GM23338 (cell line): ENCODE data around the gene VAPB. TPM values are rescaled to one million over a fixed set of nuclear protein-coding genes. Genes with fewer than 3 reads are reported as not detected.

Experiments
- ATAC-seq: fragments of 200-7000 bp; cut with Tn5 transposase; 3 replicates; pipeline ENCODE4 v1.9.1; 2020
- DNase-seq: peaks from one replicate; pipeline ENCODE4 v3.0.0-alpha.2; 2015; ENCODE audit warnings: low spot score
- H2AFZ ChIP-seq: fragments of 200-600 bp; sonication (generic); 2 replicates; pipeline ENCODE4 v1.8.0; 2016; ENCODE audit warnings: antibody characterized with exemption, mild to moderate bottlenecking, moderate library complexity
- H3F3A ChIP-seq: fragments of 200-600 bp; sonication (generic); replicated peaks from 2 replicates; pipeline ENCODE4 v1.8.0; 2017; ENCODE audit warnings: antibody characterized with exemption, mixed run types, low read depth
- H3K27ac ChIP-seq: fragments of 200-600 bp; sonication (generic); 2 replicates; pipeline ENCODE4 v1.6.1; 2016; ENCODE audit warnings: low read depth
- H3K27me3 ChIP-seq: fragments of 200-600 bp; sonication (generic); 2 replicates; pipeline ENCODE4 v1.8.0; 2016; ENCODE audit warnings: mild to moderate bottlenecking, mixed run types, moderate library complexity; ENCODE audit not compliant: insufficient read depth
- H3K36me3 ChIP-seq: fragments of 200-600 bp; sonication (generic); 2 replicates; pipeline ENCODE4 v1.8.0; 2016; ENCODE audit warnings: mild to moderate bottlenecking; ENCODE audit not compliant: insufficient read depth
- H3K4me1 ChIP-seq: fragments of 200-600 bp; sonication (generic); 2 replicates; pipeline ENCODE4 v1.8.0; 2016; ENCODE audit warnings: mild to moderate bottlenecking, moderate library complexity; ENCODE audit not compliant: insufficient read depth
- H3K4me2 ChIP-seq: fragments of 200-600 bp; sonication (generic); 2 replicates; pipeline ENCODE4 v1.7.1; 2017; ENCODE audit warnings: mixed run types
- H3K4me3 ChIP-seq: fragments of 200-600 bp; sonication (generic); 2 replicates; pipeline ENCODE4 v1.6.1; 2016; ENCODE audit warnings: mixed run types
- H3K79me2 ChIP-seq: fragments of 200-600 bp; sonication (generic); replicated peaks from 2 replicates; pipeline ENCODE4 v1.8.0; 2017; ENCODE audit warnings: mild to moderate bottlenecking; ENCODE audit not compliant: insufficient read depth
- H3K9me2 ChIP-seq: fragments of 200-600 bp; sonication (generic); 2 replicates; pipeline ENCODE4 v1.8.0; 2017; ENCODE audit not compliant: insufficient read depth
- H4K20me1 ChIP-seq: fragments of 200-600 bp; sonication (generic); replicated peaks from 2 replicates; pipeline ENCODE4 v1.8.0; 2017; ENCODE audit warnings: mild to moderate bottlenecking; ENCODE audit not compliant: insufficient read depth
- H3K27ac Mint-ChIP-seq: 2 replicates; pipeline ENCODE4 v1.8.0; 2020; ENCODE audit warnings: inconsistent platforms, mild to moderate bottlenecking, moderate library complexity, mixed read lengths
- H3K27me3 Mint-ChIP-seq: 3 replicates; pipeline ENCODE4 v1.8.0; 2022; ENCODE audit warnings: low read depth, mild to moderate bottlenecking, moderate library complexity, mixed read lengths, inconsistent platforms; ENCODE audit not compliant: insufficient read depth, poor library complexity
- H3K36me3 Mint-ChIP-seq: 3 replicates; pipeline ENCODE4 v1.8.0; 2021; ENCODE audit warnings: low read depth, mild to moderate bottlenecking, inconsistent platforms, moderate library complexity, mixed read lengths
- H3K4me1 Mint-ChIP-seq: 3 replicates; pipeline ENCODE4 v1.8.0; 2020; ENCODE audit warnings: mild to moderate bottlenecking, inconsistent platforms, mixed read lengths
- H3K4me3 Mint-ChIP-seq: 3 replicates; pipeline ENCODE4 v1.8.0; 2021; ENCODE audit warnings: moderate library complexity, mild to moderate bottlenecking, inconsistent platforms, mixed read lengths
- H3K9me3 Mint-ChIP-seq: 3 replicates; pipeline ENCODE4 v1.8.0; 2020; ENCODE audit warnings: moderate library complexity, mild to moderate bottlenecking, inconsistent platforms, mixed read lengths
- CREB1 ChIP-seq: fragments of 250-450 bp; sonication (Bioruptor Pico); IDR thresholded peaks from 2 replicates; pipeline ENCODE4 v1.5.0; 2020; ENCODE audit warnings: low read depth, mild to moderate bottlenecking, moderate library complexity
- CTCF ChIP-seq, 2 experiments: fragments of 200-600 bp in 1 of 2; sonication (generic) in 1 of 2; conservative IDR thresholded peaks; 2 replicates each; pipeline versions ENCODE4 v1.5.1 to v1.6.1; 2016 to 2017; ENCODE audit warnings: antibody characterized with exemption in 2 of 2, low read depth in 2 of 2, mild to moderate bottlenecking in 2 of 2, moderate library complexity in 1 of 2
- ETS1 ChIP-seq: IDR thresholded peaks from 2 replicates; pipeline ENCODE4 v1.6.1; 2016; ENCODE audit warnings: antibody characterized with exemption
- EZH2 ChIP-seq: fragments of 200-600 bp; sonication (generic); IDR thresholded peaks from one replicate; pipeline ENCODE4 v1.8.0; 2017; ENCODE audit warnings: antibody characterized with exemption, mild to moderate bottlenecking, low read depth; ENCODE audit not compliant: unreplicated experiment
- EZH2phosphoT487 ChIP-seq: fragments of 200-600 bp; sonication (generic); IDR thresholded peaks from one replicate; pipeline ENCODE4 v1.8.1; 2018; ENCODE audit warnings: antibody characterized with exemption; ENCODE audit not compliant: unreplicated experiment
- JUNB ChIP-seq: IDR thresholded peaks from one replicate; pipeline ENCODE4 v1.6.1; 2016; ENCODE audit warnings: antibody characterized with exemption; ENCODE audit not compliant: unreplicated experiment
- NANOG ChIP-seq: IDR thresholded peaks from 2 replicates; pipeline ENCODE4 v1.6.1; 2016; ENCODE audit warnings: antibody characterized with exemption, borderline replicate concordance
- POLR2AphosphoS5 ChIP-seq: IDR thresholded peaks from 2 replicates; pipeline ENCODE4 v1.6.1; 2016; ENCODE audit warnings: antibody characterized with exemption, low read depth
- REST ChIP-seq: IDR thresholded peaks from one replicate; pipeline ENCODE4 v1.6.1; 2018; ENCODE audit warnings: antibody characterized with exemption; ENCODE audit not compliant: unreplicated experiment
- STAT1 ChIP-seq: IDR thresholded peaks from one replicate; pipeline ENCODE4 v1.6.1; 2016; ENCODE audit warnings: antibody characterized with exemption; ENCODE audit not compliant: unreplicated experiment
- ZNF114 ChIP-seq: fragments of 250-450 bp; sonication (Bioruptor Pico); IDR thresholded peaks from 2 replicates; pipeline ENCODE4 v1.5.0; 2020; ENCODE audit warnings: mild to moderate bottlenecking, moderate library complexity
- ZNF331 ChIP-seq: fragments of 250-450 bp; sonication (Bioruptor Pico); IDR thresholded peaks from 2 replicates; pipeline ENCODE4 v1.5.0; 2020; ENCODE audit warnings: low read depth, mild to moderate bottlenecking, moderate library complexity
- ZNF462 ChIP-seq: fragments of 250-450 bp; sonication (Bioruptor Pico); IDR thresholded peaks from 2 replicates; pipeline ENCODE4 v1.5.0; 2020; ENCODE audit warnings: mild to moderate bottlenecking, moderate library complexity
- polyA plus RNA-seq: library from polyadenylated mRNA; unstranded; fragments of >200 nt; fragmentation: Nextera tagmentation; extraction: Ambion mirVana; gene quantifications from 2 replicates; pipeline ENCODE4 v1.2.1, GENCODE V29; 2016
- total RNA-seq: library from RNA; depleted of rRNA; stranded (reverse); fragments of >200 nt; shearing (Covaris generic); gene quantifications from 2 replicates; pipeline ENCODE4 v1.2.3, GENCODE V29; 2014

Gene VAPB
- total and polyA plus RNA-seq, 2 experiments from 2014 or later = 18.8 to 22.9 TPM

GRCh38 chr20:58450254-58450653, 61.2 kb downstream of the VAPB start:
- H2AFZ ChIP-seq = no peak overlapping the region
- no peaks in the 10 kb centered on the region for H3K36me3 Mint-ChIP-seq
- no peaks in the 10 kb centered on the region; the same call in 1 of the 2 replicates for H4K20me1 ChIP-seq
- no peak overlapping the region for H3K4me3 ChIP-seq
- ATAC-seq = no peak
- no peak overlapping the region for H3K27ac Mint-ChIP-seq
- TF ChIP-seq ZNF331 (CRISPR knock-in tag) (no peak), EZH2 (no peak), STAT1 (no peak), NANOG (no peak), CTCF (conservative IDR thresholded peaks at IDR 0.05; ENCODE audit: low read depth in 2 of 2) (no peak), EZH2phosphoT487 (no peak), REST (no peak), CREB1 (CRISPR knock-in tag) (no peak), ZNF462 (CRISPR knock-in tag) (no peak), POLR2AphosphoS5 (no peak), JUNB (no peak), ZNF114 (CRISPR knock-in tag) (no peak), ETS1 (no peak)
- H3K79me2 ChIP-seq = no peaks in the 10 kb centered on the region
- H3K9me3 Mint-ChIP-seq = no peaks in the 10 kb centered on the region; the same call in 2 of the 3 replicates
- no peak overlapping the region for H3K27ac ChIP-seq
- no peak for DNase-seq
- peaks cover 23% of the 10 kb centered on the region for H3K4me1 ChIP-seq
- no peaks in the 10 kb centered on the region for H3K9me2 ChIP-seq
- no peaks in the 10 kb centered on the region for H3K36me3 ChIP-seq
- no peaks in the 10 kb centered on the region for H3K27me3 ChIP-seq
- H3K4me3 Mint-ChIP-seq = no peak overlapping the region
- peaks cover 10% of the 10 kb centered on the region for H3K27me3 Mint-ChIP-seq
- H3F3A ChIP-seq = peaks cover 4% of the 10 kb centered on the region; the same call in 1 of the 2 replicates
- peaks cover 45% of the 10 kb centered on the region for H3K4me1 Mint-ChIP-seq
- no peak overlapping the region for H3K4me2 ChIP-seq
